Endothelial cell of umbilical vein (primary cell): ENCODE data around the gene KRTAP1-1.

Experiments
- CTCF ChIP-seq, 2 donors: IDR thresholded peaks; 1 replicate in 1 of 2; 2 replicates in 1 of 2; pipeline ENCODE4 v1.5.1; 2011; ENCODE audit warnings: low read length in 2 of 2, mild to moderate bottlenecking in 2 of 2, moderate library complexity in 2 of 2, control low read depth in 1 of 2, inconsistent platforms in 1 of 2, low read depth in 1 of 2; ENCODE audit not compliant: insufficient read depth in 1 of 2; ENCODE audit errors: extremely low read depth in 1 of 2
- EZH2 ChIP-seq: IDR thresholded peaks from 2 replicates; pipeline ENCODE4 v1.6.1; 2012; ENCODE audit warnings: borderline replicate concordance, low read depth, mild to moderate bottlenecking, moderate library complexity, low read length, inconsistent platforms; ENCODE audit not compliant: severe bottlenecking
- JUN ChIP-seq: IDR thresholded peaks from 2 replicates; pipeline ENCODE4 v1.6.1; 2011; ENCODE audit warnings: borderline replicate concordance, low read depth; ENCODE audit not compliant: insufficient read length, insufficient read depth
- POLR2A ChIP-seq: IDR thresholded peaks from 2 replicates; pipeline ENCODE4 v1.6.1; 2012; ENCODE audit warnings: low read depth, mild to moderate bottlenecking, control low read depth, low read length
- POLR2AphosphoS5 ChIP-seq: IDR thresholded peaks from 2 replicates; pipeline ENCODE4 v1.6.1; 2012; ENCODE audit warnings: low read depth, mild to moderate bottlenecking, control low read depth, low read length, moderate library complexity; ENCODE audit not compliant: insufficient read depth

- TF ChIP-seq JUN (no peak), CTCF (IDR thresholded peaks at IDR 0.05; ENCODE audit: extremely low read depth in 1 of 2, insufficient read depth in 1 of 2, low read depth in 1 of 2, low read length in 2 of 2) (no peak), POLR2AphosphoS5 (no peak), POLR2A (no peak), EZH2 (no peak)
Measured at GRCh38 chr17:40993084-40993483, 48.2 kb downstream of the KRTAP1-1 start.
